Spleen (tissue), 7 donors: ENCODE measurements around the gene CAMTA1.

ENCODE experiments used
- POLR2A ChIP-seq, 3 donors: fragments of 450-650 bp; IDR thresholded peaks; one replicate each; pipeline ENCODE4 v1.5.1; 2017; ENCODE audit warnings: antibody characterized with exemption in 3 of 3, mild to moderate bottlenecking in 1 of 3
- TF ChIP-seq, protein P1 (sequence below), 11 experiments: fragments of 200-600 bp in 7 of 11; fragments of 450-650 bp in 4 of 11; sonication (generic) in 4 of 11; IDR thresholded peaks in 8 of 11; conservative IDR thresholded peaks in 3 of 11; 1 replicate in 7 of 11; 2 replicates in 4 of 11; pipeline versions ENCODE4 v1.4.0 to v1.8.0; 2016 to 2021; ENCODE audit warnings: antibody characterized with exemption in 11 of 11, inconsistent platforms in 4 of 11, mild to moderate bottlenecking in 1 of 11
- donor health status: DM: no; HTN: no; CAD: no; lungs with moderate emphysema.
- donor health status: DM: no; HTN: no; CAD: no.
- donor health status: DM: no; HTN: no; CAD: no.

DNA sequence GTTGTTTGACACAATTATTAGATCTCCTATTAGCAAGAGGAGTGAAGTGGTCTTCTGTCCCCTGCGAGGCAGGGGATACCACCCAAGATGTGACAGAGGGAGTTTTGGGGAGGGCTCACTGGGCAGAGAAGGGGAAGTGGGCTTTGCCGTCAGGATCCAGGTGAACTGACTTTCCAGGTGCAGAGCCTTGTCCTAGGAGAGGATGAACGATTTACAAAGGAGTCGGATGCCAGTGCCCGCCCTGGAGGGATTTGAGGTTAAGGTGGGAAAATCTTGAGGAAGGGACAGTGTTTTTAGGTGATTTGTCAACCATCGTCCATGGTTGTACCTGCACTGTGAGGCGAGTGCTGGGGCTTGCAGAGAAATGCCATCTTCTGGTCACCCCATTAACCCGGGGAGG is 201.0 kb downstream of the CAMTA1 start:
- TF ChIP-seq, protein P1, sequence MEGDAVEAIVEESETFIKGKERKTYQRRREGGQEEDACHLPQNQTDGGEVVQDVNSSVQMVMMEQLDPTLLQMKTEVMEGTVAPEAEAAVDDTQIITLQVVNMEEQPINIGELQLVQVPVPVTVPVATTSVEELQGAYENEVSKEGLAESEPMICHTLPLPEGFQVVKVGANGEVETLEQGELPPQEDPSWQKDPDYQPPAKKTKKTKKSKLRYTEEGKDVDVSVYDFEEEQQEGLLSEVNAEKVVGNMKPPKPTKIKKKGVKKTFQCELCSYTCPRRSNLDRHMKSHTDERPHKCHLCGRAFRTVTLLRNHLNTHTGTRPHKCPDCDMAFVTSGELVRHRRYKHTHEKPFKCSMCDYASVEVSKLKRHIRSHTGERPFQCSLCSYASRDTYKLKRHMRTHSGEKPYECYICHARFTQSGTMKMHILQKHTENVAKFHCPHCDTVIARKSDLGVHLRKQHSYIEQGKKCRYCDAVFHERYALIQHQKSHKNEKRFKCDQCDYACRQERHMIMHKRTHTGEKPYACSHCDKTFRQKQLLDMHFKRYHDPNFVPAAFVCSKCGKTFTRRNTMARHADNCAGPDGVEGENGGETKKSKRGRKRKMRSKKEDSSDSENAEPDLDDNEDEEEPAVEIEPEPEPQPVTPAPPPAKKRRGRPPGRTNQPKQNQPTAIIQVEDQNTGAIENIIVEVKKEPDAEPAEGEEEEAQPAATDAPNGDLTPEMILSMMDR (IDR thresholded peaks at IDR 0.05 in 8 of 11, conservative IDR thresholded peaks at IDR 0.05 in 3 of 11), result no peak
- TF ChIP-seq POLR2A (IDR thresholded peaks at IDR 0.05), result no peak
